Activated CD4-positive, alpha-beta memory T cell treated with anti-CD3 and anti-CD28 coated beads, Interleukin-2, amount 10 ng/mL, durations not matched to agents 7 days and 5 days (primary cell): ENCODE measurements around the gene RFX3. TPM values are rescaled to one million over a fixed set of nuclear protein-coding genes. Genes with fewer than 3 reads are reported as not detected.
"Not testable (repeated sequence)": the region's sequence is repeated elsewhere in the genome, so short reads cannot be mapped to it uniquely, and the experiment has no call there.

Experiments used
- CTCF ChIA-PET: fragments of 350-600 bp; sonication (Branson Sonifier 250); formaldehyde crosslinking; loops from one replicate; lab custom pipeline; 2021; ENCODE audit warnings: antibody characterized with exemption, inconsistent platforms; lab: Charles Lee
- POLR2A ChIA-PET: fragments of 350-600 bp; sonication (Branson Sonifier 250); formaldehyde crosslinking; loops from one replicate; lab custom pipeline; 2021; ENCODE audit warnings: antibody characterized with exemption; lab: Charles Lee
- DNase-seq: peaks from one replicate; pipeline ENCODE4 v3.0.0-alpha.2; 2020
- H3K27ac Mint-ChIP-seq: one replicate; pipeline ENCODE4 v1.8.0; 2021; ENCODE audit warnings: mild to moderate bottlenecking, mixed read lengths
- H3K27me3 Mint-ChIP-seq: one replicate; pipeline ENCODE4 v1.8.0; 2021; ENCODE audit warnings: mixed read lengths
- H3K36me3 Mint-ChIP-seq: one replicate; pipeline ENCODE4 v1.8.0; 2021; ENCODE audit warnings: low read depth, mixed read lengths
- H3K4me1 Mint-ChIP-seq: one replicate; pipeline ENCODE4 v1.8.0; 2021; ENCODE audit warnings: mixed read lengths
- H3K4me3 Mint-ChIP-seq: one replicate; pipeline ENCODE4 v1.8.0; 2021; ENCODE audit warnings: mild to moderate bottlenecking, mixed read lengths
- H3K9me3 Mint-ChIP-seq: one replicate; pipeline ENCODE4 v1.8.0; 2021; ENCODE audit warnings: mixed read lengths
- total RNA-seq, 2 experiments: library from RNA; stranded (reverse); gene quantifications; one replicate each; pipeline ENCODE4 v1.2.3, GENCODE V29; 2021

RFX3 gene
- total RNA-seq, 2 experiments from 2014 or later, result 13.3 to 13.8 TPM

- H3K4me1 Mint-ChIP-seq, CTCF ChIA-PET, H3K9me3 Mint-ChIP-seq, DNase-seq, H3K27ac Mint-ChIP-seq, POLR2A ChIA-PET, H3K4me3 Mint-ChIP-seq, H3K27me3 Mint-ChIP-seq, H3K36me3 Mint-ChIP-seq: not testable (repeated sequence)
These were observed 213.2 kb downstream of the RFX3 start for GRCh38 chr9:3312595-3312994.

GRCh38 chr9:3308609-3309008, 217.2 kb downstream of the RFX3 start:
- no peaks in the 10 kb centered on the region for H3K27me3 Mint-ChIP-seq
- H3K27ac Mint-ChIP-seq, result no peak overlapping the region
- POLR2A ChIA-PET, result no interaction called here
- H3K4me3 Mint-ChIP-seq, result no peak overlapping the region
- CTCF ChIA-PET, result no interaction called here
- H3K36me3 Mint-ChIP-seq, result peaks cover 4% of the 10 kb centered on the region
- no peak for DNase-seq
- no peaks in the 10 kb centered on the region for H3K9me3 Mint-ChIP-seq
- no peaks in the 10 kb centered on the region for H3K4me1 Mint-ChIP-seq

- H3K36me3 Mint-ChIP-seq, H3K9me3 Mint-ChIP-seq, CTCF ChIA-PET, H3K4me1 Mint-ChIP-seq, H3K27ac Mint-ChIP-seq, H3K4me3 Mint-ChIP-seq, H3K27me3 Mint-ChIP-seq, DNase-seq, POLR2A ChIA-PET: not testable (repeated sequence)
These were observed 221.4 kb downstream of the RFX3 start for GRCh38 chr9:3304388-3304787.

GRCh38 chr9:3299872-3300271, 225.9 kb downstream of the RFX3 start:
- no peak overlapping the region for H3K4me3 Mint-ChIP-seq
- H3K4me1 Mint-ChIP-seq, result no peaks in the 10 kb centered on the region
- H3K9me3 Mint-ChIP-seq, result no peaks in the 10 kb centered on the region
- H3K27ac Mint-ChIP-seq, result no peak overlapping the region
- H3K27me3 Mint-ChIP-seq, result no peaks in the 10 kb centered on the region
- ChIA-PET CTCF (no interaction called here), POLR2A (no interaction called here)
- DNase-seq, result no peak
- no peaks in the 10 kb centered on the region for H3K36me3 Mint-ChIP-seq

GRCh38 chr9:3296536-3296935, 229.3 kb downstream of the RFX3 start:
- CTCF ChIA-PET, result no interaction called here

GRCh38 chr9:3292311-3292710, 233.5 kb downstream of the RFX3 start:
- ChIA-PET POLR2A (no interaction called here), CTCF (interaction anchor here (0.6 to 0.7 kb wide), 2 partner anchors 93 to 416 kb away, joined by 3 to 6 read pairs; no protein-coding TSS in a partner anchor)
- no peak overlapping the region for H3K27ac Mint-ChIP-seq
- DNase-seq, result no peak
- peaks cover 24% of the 10 kb centered on the region for H3K36me3 Mint-ChIP-seq
- H3K4me3 Mint-ChIP-seq, result no peak overlapping the region
- H3K27me3 Mint-ChIP-seq, result no peaks in the 10 kb centered on the region
- no peaks in the 10 kb centered on the region for H3K4me1 Mint-ChIP-seq
- H3K9me3 Mint-ChIP-seq, result peaks cover 2% of the 10 kb centered on the region

More at GRCh38 chr9:3296536-3296935, 229.3 kb downstream of the RFX3 start:
- no peak for DNase-seq
- H3K4me1 Mint-ChIP-seq, result no peaks in the 10 kb centered on the region
- H3K4me3 Mint-ChIP-seq, result no peak overlapping the region
- H3K9me3 Mint-ChIP-seq, result no peaks in the 10 kb centered on the region
- POLR2A ChIA-PET, result no interaction called here
- peaks cover 7% of the 10 kb centered on the region for H3K36me3 Mint-ChIP-seq
- no peak overlapping the region for H3K27ac Mint-ChIP-seq
- no peaks in the 10 kb centered on the region for H3K27me3 Mint-ChIP-seq

GRCh38 chr9:3290231-3290840, 235.5 kb downstream of the RFX3 start:
- no peak overlapping the region for H3K4me3 Mint-ChIP-seq
- DNase-seq, result no peak
- ChIA-PET POLR2A (no interaction called here), CTCF (no interaction called here)
- H3K4me1 Mint-ChIP-seq, result no peaks in the 10 kb centered on the region
- no peak overlapping the region for H3K27ac Mint-ChIP-seq
- no peaks in the 10 kb centered on the region for H3K27me3 Mint-ChIP-seq
- H3K36me3 Mint-ChIP-seq, result peaks cover 33% of the 10 kb centered on the region
- peaks cover 2% of the 10 kb centered on the region for H3K9me3 Mint-ChIP-seq

- Mint-ChIP-seq H3K4me3 (no peak overlapping the region), H3K27ac (no peak overlapping the region), H3K4me1 (no peaks in the 10 kb centered on the region), H3K27me3 (no peaks in the 10 kb centered on the region), H3K9me3 (peaks cover 2% of the 10 kb centered on the region), H3K36me3 (peaks cover 33% of the 10 kb centered on the region)
- POLR2A ChIA-PET, result no interaction called here
- CTCF ChIA-PET, result no interaction called here
- no peak for DNase-seq
These were observed 237.1 kb downstream of the RFX3 start for GRCh38 chr9:3288686-3289085.

GRCh38 chr9:3285365-3286161, 240.2 kb downstream of the RFX3 start:
- ChIA-PET POLR2A (no interaction called here), CTCF (no interaction called here)
- Mint-ChIP-seq H3K4me1 (no peaks in the 10 kb centered on the region), H3K27me3 (no peaks in the 10 kb centered on the region), H3K36me3 (peaks cover 21% of the 10 kb centered on the region), H3K27ac (no peak overlapping the region), H3K4me3 (no peak overlapping the region), H3K9me3 (peaks cover 2% of the 10 kb centered on the region)
- DNase-seq, result no peak

GRCh38 chr9:3282365-3282764, 243.4 kb downstream of the RFX3 start:
- H3K4me3 Mint-ChIP-seq, result no peak overlapping the region
- ChIA-PET POLR2A (no interaction called here), CTCF (interaction anchor here (0.6 kb wide), 1 partner anchor 42 kb away, joined by 3 read pairs; no protein-coding TSS in a partner anchor)
- DNase-seq, result no peak
- peaks cover 13% of the 10 kb centered on the region for H3K36me3 Mint-ChIP-seq
- H3K27ac Mint-ChIP-seq, result no peak overlapping the region
- peaks cover under 1% of the 10 kb centered on the region for H3K9me3 Mint-ChIP-seq
- H3K4me1 Mint-ChIP-seq, result peaks cover under 1% of the 10 kb centered on the region
- no peaks in the 10 kb centered on the region for H3K27me3 Mint-ChIP-seq

GRCh38 chr9:3281399-3281798, 244.4 kb downstream of the RFX3 start:
- H3K27ac Mint-ChIP-seq, result no peak overlapping the region
- no peak overlapping the region for H3K4me3 Mint-ChIP-seq
- ChIA-PET POLR2A (no interaction called here), CTCF (no interaction called here)
- H3K4me1 Mint-ChIP-seq, result peaks cover 3% of the 10 kb centered on the region
- H3K9me3 Mint-ChIP-seq, result no peaks in the 10 kb centered on the region
- peaks cover 3% of the 10 kb centered on the region for H3K36me3 Mint-ChIP-seq
- H3K27me3 Mint-ChIP-seq, result no peaks in the 10 kb centered on the region
- DNase-seq, result no peak

GRCh38 chr9:3277200-3277599, 248.6 kb downstream of the RFX3 start:
- no peaks in the 10 kb centered on the region for H3K27me3 Mint-ChIP-seq
- ChIA-PET CTCF (interaction anchor here (2.1 kb wide), 1 partner anchor 36 kb away, joined by 5 read pairs; no protein-coding TSS in a partner anchor), POLR2A (no interaction called here)
- no peaks in the 10 kb centered on the region for H3K9me3 Mint-ChIP-seq
- no peak for DNase-seq
- H3K4me3 Mint-ChIP-seq, result no peak overlapping the region
- H3K36me3 Mint-ChIP-seq, result peaks cover 3% of the 10 kb centered on the region
- H3K27ac Mint-ChIP-seq, result no peak overlapping the region
- peaks cover 3% of the 10 kb centered on the region for H3K4me1 Mint-ChIP-seq

- Mint-ChIP-seq H3K4me1 (no peaks in the 10 kb centered on the region), H3K27me3 (no peaks in the 10 kb centered on the region), H3K27ac (no peak overlapping the region), H3K9me3 (no peaks in the 10 kb centered on the region), H3K4me3 (no peak overlapping the region), H3K36me3 (peaks cover 7% of the 10 kb centered on the region)
- POLR2A ChIA-PET, result no interaction called here
- CTCF ChIA-PET, result no interaction called here
- no peak for DNase-seq
These were observed 254.2 kb downstream of the RFX3 start for GRCh38 chr9:3271581-3271980.
